ENCODE results near the gene ZBTB16. TPM values are rescaled to one million over a fixed set of nuclear protein-coding genes. Genes with fewer than 3 reads are reported as not detected.

ZBTB16 gene
- total RNA-seq, 1 donor from 2014 or later, result not detected

GRCh38 chr11:114199051-114199450 is 139.5 kb downstream of the ZBTB16 start:
- Mint-ChIP-seq H3K4me3 (no peak overlapping the region), H3K36me3 (no peaks in the 10 kb centered on the region), H3K9me3 (no peaks in the 10 kb centered on the region), H3K27ac (no peak overlapping the region), H3K4me1 (peaks cover 43% of the 10 kb centered on the region), H3K27me3 (ENCODE audit: low read depth) (peaks cover 14% of the 10 kb centered on the region)
- no peak for DNase-seq (ENCODE audit: low spot score in 2 of 2, unreplicated experiment in 2 of 2)
- TF ChIP-seq, protein P1, sequence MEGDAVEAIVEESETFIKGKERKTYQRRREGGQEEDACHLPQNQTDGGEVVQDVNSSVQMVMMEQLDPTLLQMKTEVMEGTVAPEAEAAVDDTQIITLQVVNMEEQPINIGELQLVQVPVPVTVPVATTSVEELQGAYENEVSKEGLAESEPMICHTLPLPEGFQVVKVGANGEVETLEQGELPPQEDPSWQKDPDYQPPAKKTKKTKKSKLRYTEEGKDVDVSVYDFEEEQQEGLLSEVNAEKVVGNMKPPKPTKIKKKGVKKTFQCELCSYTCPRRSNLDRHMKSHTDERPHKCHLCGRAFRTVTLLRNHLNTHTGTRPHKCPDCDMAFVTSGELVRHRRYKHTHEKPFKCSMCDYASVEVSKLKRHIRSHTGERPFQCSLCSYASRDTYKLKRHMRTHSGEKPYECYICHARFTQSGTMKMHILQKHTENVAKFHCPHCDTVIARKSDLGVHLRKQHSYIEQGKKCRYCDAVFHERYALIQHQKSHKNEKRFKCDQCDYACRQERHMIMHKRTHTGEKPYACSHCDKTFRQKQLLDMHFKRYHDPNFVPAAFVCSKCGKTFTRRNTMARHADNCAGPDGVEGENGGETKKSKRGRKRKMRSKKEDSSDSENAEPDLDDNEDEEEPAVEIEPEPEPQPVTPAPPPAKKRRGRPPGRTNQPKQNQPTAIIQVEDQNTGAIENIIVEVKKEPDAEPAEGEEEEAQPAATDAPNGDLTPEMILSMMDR (IDR thresholded peaks at IDR 0.05; ENCODE audit: unreplicated experiment), result no peak

DNA sequence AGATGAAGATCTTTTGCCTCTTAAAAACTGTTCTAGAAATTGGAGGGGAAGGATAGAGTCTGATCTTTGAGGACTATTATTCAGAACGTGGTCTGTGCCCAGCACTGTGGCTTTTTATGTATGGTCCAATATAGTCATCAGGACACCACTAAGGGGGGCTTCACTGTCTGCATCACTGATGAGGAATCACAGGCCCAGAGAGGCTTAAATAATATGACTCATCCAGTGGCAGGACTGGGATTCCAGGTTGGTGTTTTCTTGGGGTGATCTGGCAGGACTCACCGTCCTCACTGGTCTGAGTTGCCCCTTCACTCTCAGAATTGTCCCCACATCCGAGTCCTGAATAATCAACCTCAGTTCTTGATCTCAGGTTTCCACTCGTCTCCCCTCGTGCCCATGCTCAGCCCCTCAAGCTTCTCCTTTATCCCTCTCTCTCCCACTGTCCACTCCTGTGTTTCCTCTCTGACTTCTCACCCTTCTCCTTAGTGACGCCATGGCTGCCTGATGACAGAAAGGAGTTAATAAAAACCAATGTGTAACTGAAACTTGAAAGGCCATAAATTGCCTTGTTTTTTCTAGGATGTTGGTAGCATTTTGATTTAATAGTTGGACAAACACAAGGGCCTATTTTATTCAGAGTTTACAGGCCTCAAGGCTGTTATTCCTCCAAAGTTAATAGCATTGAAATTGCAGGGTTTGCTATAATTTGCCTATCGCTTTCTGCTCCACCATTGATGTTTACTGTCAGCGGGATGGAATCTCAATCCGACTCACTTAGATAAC is 141.0 kb downstream of the ZBTB16 start:
- peaks cover 31% of the 10 kb centered on the region for H3K4me1 Mint-ChIP-seq
- no peaks in the 10 kb centered on the region for H3K9me3 Mint-ChIP-seq
- no peak overlapping the region for H3K27ac Mint-ChIP-seq
- TF ChIP-seq, protein P1 (IDR thresholded peaks at IDR 0.05; ENCODE audit: unreplicated experiment), result no peak
- DNase-seq (ENCODE audit: low spot score in 2 of 2, unreplicated experiment in 2 of 2), result no peak
- H3K4me3 Mint-ChIP-seq, result no peak overlapping the region
- no peaks in the 10 kb centered on the region for H3K36me3 Mint-ChIP-seq
- peaks cover 19% of the 10 kb centered on the region for H3K27me3 Mint-ChIP-seq (ENCODE audit: low read depth)

DNA sequence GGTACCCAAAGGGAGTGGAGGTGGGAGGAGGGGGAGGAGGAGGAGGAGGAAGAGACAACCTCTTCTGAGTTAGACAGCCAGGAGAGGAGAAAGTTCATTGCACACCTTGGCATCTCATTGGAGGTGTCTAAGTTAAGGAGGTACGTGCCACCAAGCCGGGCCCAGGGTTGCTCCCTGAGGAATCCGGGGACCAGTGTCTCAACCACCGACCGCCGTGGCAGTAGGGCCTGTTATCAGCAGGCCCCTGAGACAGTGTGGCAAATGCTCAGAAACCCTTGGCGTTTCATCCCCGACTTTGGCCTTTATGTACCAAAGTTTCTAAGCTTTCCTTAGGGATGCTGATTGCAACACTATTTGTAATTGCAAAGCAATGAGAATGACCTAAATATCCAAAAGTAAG is 141.7 kb downstream of the ZBTB16 start:
- no peak overlapping the region for H3K27ac Mint-ChIP-seq
- H3K4me3 Mint-ChIP-seq, result no peak overlapping the region
- H3K4me1 Mint-ChIP-seq, result peaks cover 31% of the 10 kb centered on the region
- no peak for DNase-seq (ENCODE audit: low spot score in 2 of 2, unreplicated experiment in 2 of 2)
- TF ChIP-seq, protein P1 (IDR thresholded peaks at IDR 0.05; ENCODE audit: unreplicated experiment), result no peak
- H3K36me3 Mint-ChIP-seq, result no peaks in the 10 kb centered on the region
- H3K27me3 Mint-ChIP-seq (ENCODE audit: low read depth), result peaks cover 21% of the 10 kb centered on the region
- H3K9me3 Mint-ChIP-seq, result no peaks in the 10 kb centered on the region

- H3K36me3 Mint-ChIP-seq, result no peaks in the 10 kb centered on the region
- H3K4me3 Mint-ChIP-seq, result no peak overlapping the region
- DNase-seq (ENCODE audit: low spot score in 2 of 2, unreplicated experiment in 2 of 2), result no peak
- H3K27ac Mint-ChIP-seq, result no peak overlapping the region
- TF ChIP-seq, protein P1 (IDR thresholded peaks at IDR 0.05; ENCODE audit: unreplicated experiment), result no peak
- peaks cover 26% of the 10 kb centered on the region for H3K27me3 Mint-ChIP-seq (ENCODE audit: low read depth)
- peaks cover 24% of the 10 kb centered on the region for H3K4me1 Mint-ChIP-seq
- H3K9me3 Mint-ChIP-seq, result no peaks in the 10 kb centered on the region
Observed at GRCh38 chr11:114202011-114202609, 142.6 kb downstream of the ZBTB16 start.

- Mint-ChIP-seq H3K4me1 (peaks cover 21% of the 10 kb centered on the region), H3K36me3 (no peaks in the 10 kb centered on the region), H3K9me3 (no peaks in the 10 kb centered on the region), H3K27me3 (ENCODE audit: low read depth) (peaks cover 44% of the 10 kb centered on the region), H3K27ac (no peak overlapping the region), H3K4me3 (no peak overlapping the region)
- no peak for DNase-seq (ENCODE audit: low spot score in 2 of 2, unreplicated experiment in 2 of 2)
- TF ChIP-seq, protein P1 (IDR thresholded peaks at IDR 0.05; ENCODE audit: unreplicated experiment), result no peak
Observed at GRCh38 chr11:114207096-114207495, 147.6 kb downstream of the ZBTB16 start.

Data from mesothelial cell of epicardium (in vitro differentiated cells).